CD4-positive, alpha-beta T cell treated with Interleukin-4 for 1 hour (primary cell): ENCODE data around the gene KLHDC3.

Experiments
- DNase-seq, 2 donors: peaks; one replicate each; pipeline ENCODE4 v3.0.0-alpha.2; 2020 to 2022

Gene KLHDC3

GRCh38 chr6:43013843-43014433 lies at the start of gene KLHDC3, which contains the start of gene MEA1:
Gene KLHDC3, plus strand, starts transcription at chr6:43014249. Its CDS starts 2,944 bp downstream, at chr6:43017193.
Gene MEA1, minus strand, starts transcription at chr6:43013946. Its CDS starts 133 bp downstream, at chr6:43013813.
- peak; percentile 100 for DNase-seq

DNA sequence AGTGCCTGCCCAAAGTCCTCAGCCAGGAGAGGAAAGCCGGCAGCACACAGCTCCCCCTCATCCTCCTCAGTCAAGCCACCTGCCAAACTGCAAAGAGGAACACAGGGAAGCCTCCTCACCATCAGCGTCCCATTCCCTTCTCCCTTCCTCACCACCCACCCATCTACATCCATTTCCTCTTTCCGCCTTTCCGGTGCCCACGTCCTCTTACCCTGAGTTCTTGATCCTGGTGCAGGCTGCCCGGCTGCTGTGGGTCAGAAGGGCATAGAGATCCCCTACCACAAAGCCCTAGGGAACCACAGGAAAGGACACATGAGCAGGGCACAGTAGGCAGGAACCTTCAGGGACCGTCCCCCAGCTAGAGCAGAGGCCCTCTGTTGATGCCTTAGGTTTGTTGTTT lies 47.5 kb upstream of the KLHDC3 start:
- DNase-seq = no peak

DNA sequence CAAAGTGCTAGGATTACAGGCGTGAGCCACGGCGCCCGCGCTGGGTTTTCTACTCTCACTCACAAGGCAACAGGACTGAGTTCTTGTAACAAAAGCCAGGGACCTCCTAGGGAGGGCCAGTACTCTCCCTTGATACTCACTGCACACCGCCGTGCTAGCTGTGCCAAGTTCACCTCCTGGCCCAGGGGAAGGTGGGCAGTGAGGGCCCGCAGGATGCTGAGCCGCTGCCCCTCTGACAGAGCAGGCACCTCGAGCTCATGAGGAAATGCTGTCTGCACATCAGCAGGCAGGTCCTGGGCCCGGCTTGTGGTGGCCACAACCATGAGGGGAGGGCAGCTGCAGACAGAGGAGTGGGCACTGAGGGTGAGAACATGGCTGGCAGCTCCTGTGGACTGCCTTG lies 46.8 kb upstream of the KLHDC3 start:
- DNase-seq = no peak

GRCh38 chr6:42968126-42968701 lies 45.8 kb upstream of the KLHDC3 start:
- no peak for DNase-seq

DNA sequence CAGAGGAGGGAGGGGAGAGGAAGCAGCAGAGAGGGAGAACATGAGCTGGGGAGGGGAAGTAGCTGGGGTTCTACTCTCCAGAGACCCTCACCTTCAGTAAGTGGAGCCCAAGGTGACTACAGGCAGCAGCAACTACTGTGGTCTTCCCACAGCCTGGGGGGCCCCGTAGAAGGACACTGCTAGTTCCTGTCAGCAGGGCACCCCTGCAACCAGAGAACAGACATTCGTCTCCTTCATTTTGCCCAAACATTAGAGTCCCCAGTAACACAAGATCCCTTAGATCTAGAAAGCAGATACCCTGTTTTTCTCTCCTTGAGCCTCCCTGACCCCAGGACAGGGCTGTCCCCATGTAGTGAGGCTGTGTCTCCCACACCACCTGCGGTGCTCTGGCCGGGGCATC lies 45.3 kb upstream of the KLHDC3 start:
- DNase-seq = no peak

GRCh38 chr6:42969431-42969830 lies 44.6 kb upstream of the KLHDC3 start:
- DNase-seq = no peak

DNA sequence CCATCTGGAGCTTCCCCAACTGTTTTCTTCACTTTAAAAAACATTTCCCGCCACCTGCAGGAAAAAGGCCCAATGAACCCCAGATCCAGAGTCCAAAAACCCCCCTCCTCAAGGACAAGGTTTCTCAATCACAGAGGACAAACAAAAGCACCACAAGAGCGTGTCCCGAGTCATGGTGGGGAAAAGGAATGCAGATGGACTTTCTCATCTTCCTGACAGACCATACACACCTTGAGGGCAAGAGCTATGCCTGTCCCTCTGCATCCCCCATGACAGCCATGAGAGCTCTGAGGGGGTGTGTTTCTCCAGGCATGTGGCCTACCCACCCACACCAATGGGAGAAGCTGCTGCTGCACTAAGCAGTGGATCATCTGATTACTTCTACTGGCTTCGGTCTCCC lies 44.1 kb upstream of the KLHDC3 start:
- no peak for DNase-seq

- DNase-seq = no peak
These were observed 43.0 kb upstream of the KLHDC3 start for GRCh38 chr6:42970871-42971612.

- no peak for DNase-seq
These were observed 42.2 kb upstream of the KLHDC3 start for GRCh38 chr6:42971746-42972327.

- no peak for DNase-seq
These were observed 40.1 kb upstream of the KLHDC3 start for GRCh38 chr6:42973926-42974325.

- no peak for DNase-seq
These were observed 39.0 kb upstream of the KLHDC3 start for GRCh38 chr6:42974919-42975505.

DNA sequence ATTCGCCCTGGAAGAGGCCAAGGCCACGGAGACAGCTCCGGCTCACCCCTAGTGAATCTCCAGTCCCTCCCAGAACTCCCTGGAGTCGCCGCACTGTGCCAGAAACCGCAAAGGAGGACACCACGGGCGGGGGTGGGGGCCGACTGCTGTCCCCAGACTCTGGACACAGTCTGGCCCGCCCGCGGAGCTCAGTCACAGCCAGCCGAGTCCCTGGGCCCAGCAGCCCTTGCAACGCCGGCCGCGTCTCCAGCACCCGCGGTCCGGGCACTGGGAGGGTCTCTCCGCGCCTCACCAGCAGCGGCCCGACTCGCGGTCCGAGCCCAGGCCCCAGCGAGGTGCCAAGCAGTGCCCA lies 35.6 kb upstream of the KLHDC3 start:
- no peak for DNase-seq

GRCh38 chr6:42978839-42979522 lies 35.1 kb upstream of the KLHDC3 start, which contains the start of gene PEX6:
Gene PEX6, minus strand, starts transcription at chr6:42979181. Its CDS starts 31 bp downstream, at chr6:42979150.
- peak; percentile 94 to 95 for DNase-seq

GRCh38 chr6:42979523-42980177 lies 34.4 kb upstream of the KLHDC3 start:
- DNase-seq = peak in 1 of 2 donors; percentile 40

GRCh38 chr6:42981836-42982235 lies 32.2 kb upstream of the KLHDC3 start:
- no peak for DNase-seq

DNA sequence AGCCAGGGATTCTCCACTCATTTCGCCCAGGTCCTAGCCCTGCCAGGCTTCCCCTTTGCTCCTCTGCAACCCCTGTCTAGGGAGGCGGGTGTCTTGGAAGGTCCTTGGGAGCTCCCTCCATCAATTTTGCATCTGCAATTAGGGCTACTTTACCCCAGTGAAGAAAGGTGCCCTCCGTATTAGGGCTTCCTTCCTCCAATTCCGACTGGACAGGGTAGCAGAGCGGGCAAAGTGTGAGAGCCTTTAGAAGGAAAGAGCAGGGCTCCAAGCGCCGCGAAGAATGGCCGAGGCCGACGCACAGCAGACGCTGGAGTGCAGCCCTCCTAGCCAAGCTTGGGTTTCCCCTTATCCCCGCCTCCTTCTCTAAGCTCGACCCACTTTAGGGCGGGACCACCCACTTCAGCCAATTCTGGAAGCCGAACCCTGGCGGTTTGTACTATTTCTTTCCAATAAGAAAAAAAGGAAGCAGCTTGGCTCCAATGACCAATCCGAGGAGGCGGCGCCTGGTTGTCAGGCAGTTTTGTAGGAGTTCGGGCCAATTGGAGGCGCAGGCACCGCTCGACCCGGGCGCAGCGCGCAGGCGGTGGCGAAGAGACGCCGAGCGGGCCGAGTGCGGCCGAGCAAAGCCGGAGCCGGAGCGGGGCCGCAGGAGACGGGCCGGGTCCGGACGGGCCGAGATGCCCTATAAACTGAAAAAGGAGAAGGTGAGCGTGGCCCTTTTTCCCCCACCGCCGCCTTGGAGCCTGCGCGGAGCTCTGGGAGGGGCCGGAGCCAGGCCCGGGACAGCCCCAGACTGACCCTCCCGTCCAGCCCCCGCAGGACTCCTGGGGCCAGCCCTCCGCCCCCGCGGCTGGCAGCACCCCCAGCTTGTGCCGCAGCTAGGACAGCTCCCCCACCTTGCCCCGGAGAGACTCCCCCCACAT lies 29.8 kb upstream of the KLHDC3 start, which contains the start of gene PPP2R5D:
PPP2R5D (plus strand) TSS at position 570 of the 923 bp plus-strand sequence; CDS start at position 678, 108 bp downstream.
- DNase-seq = peak; percentile 98 to 99

DNA sequence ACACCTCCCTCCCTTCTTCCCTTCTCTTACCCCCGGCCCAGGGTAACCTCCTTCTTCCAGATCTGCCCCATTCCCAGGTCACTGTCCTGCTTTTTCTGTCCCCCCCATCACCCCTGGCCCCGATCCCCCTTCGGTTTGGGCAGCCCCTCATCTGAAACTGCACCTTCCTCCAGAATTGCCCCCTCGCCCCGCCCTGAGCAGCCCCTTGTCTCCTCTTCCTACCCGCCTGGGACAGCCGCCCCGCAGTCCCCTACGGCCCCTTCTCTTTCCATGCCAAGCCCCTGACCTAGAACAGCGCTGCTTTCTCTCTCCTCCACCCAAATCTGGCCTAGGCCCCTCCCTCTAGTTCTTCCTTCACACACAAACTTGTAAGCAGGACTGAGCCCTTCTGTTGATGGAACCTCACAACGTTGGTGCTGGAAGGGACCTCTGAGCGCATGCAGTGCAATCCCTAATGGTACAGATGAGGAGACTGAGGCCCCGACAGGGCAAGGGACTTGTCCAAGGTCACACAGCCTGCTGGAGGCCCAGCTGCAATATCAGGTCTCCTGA lies 29.0 kb upstream of the KLHDC3 start:
- peak in 1 of 2 donors; percentile 26 for DNase-seq

DNA sequence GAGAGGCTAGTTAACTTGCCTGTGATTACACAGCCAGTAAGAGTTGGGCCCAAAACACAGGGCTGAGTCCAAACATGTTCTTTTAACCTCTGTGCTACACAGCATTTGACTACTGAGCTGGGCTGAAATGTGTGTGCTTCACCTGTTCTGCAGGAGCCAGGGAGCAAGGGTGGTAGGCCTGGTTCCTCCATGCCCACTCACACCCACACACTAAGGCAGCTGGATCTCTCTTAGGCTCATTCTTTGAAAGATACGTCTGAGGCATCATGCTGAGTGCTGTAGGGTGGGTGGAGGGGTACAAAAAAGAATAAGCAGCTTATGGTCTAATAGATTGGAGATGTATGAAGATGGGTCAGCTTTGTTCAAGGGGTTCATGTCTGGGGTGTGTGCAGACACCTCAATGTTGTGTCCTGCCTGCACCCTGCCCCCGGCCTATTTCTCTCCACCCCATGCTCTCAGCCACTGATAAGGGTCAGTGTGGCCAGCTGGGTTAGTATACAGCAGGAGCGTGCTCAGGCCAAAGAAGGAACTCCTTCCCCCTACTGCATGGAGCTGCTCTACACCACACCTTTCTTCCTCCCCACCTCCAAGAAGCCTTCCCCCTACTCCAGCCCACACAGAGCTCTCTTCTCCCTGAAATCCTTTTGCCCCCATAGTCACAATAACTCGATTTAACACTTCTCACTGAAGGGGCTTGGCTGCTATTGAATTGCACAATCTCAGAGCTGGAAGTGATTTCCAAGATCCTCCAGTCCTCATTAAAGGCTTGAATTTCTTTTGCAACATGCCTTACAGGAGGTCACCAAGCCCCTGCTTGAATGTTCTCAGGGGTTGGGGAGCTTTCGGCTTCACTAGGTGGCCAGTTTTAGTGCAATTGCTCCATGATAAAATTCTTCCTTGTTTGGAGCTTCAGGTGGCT lies 26.3 kb upstream of the KLHDC3 start:
- DNase-seq = no peak

DNA sequence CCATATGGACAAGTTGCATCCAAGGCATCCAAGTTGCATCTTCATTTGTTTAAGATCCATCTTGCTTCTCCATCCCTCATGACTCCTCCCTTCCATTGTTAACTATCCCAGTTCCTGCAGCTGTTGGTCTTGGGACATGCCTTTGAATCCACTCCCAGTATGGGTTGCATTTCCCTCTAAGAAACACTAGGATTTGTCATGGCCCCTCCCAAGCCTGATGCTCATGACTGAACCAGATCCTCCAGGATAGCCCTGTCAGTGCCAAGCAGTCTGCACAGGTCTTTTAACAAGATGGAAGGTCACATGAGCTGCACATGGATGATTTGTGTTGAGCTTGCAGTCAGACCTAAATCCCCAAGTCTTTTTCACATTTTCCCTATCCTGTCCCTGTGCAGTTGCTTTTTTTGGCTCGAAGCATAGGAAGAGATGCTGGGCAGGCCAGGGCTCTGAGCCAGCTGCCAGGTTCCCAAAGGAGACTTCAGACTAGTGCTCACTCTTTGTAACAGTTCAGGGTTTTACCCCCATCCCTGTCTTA lies 25.5 kb upstream of the KLHDC3 start:
- no peak for DNase-seq
